ENCODE results near the gene HACL1.
A peak's percentile ranks its signal among the peaks of the same experiment; 100 is the strongest.
"Not testable (repeated sequence)": the region's sequence is repeated elsewhere in the genome, so short reads cannot be mapped to it uniquely, and the experiment has no call there.

HACL1 gene

GRCh38 chr3:15629860-15630597 is 28.7 kb upstream of the HACL1 start:
- DNase-seq (ENCODE audit: low read depth, low spot score), result peak; percentile 22

- DNase-seq (ENCODE audit: low read depth, low spot score), result no peak
Observed at GRCh38 chr3:15628967-15629366, 27.6 kb upstream of the HACL1 start.

- no peak for DNase-seq (ENCODE audit: low read depth, low spot score)
Observed at GRCh38 chr3:15623535-15624440, 22.4 kb upstream of the HACL1 start.

GRCh38 chr3:15619659-15620464 is 18.5 kb upstream of the HACL1 start:
- not testable (repeated sequence) for DNase-seq (ENCODE audit: low read depth, low spot score)

GRCh38 chr3:15616053-15616452 is 14.7 kb upstream of the HACL1 start:
- DNase-seq (ENCODE audit: low read depth, low spot score), result no peak

- DNase-seq (ENCODE audit: low read depth, low spot score), result no peak
Observed at GRCh38 chr3:15614958-15615357, 13.6 kb upstream of the HACL1 start.

GRCh38 chr3:15612001-15612400 is 10.6 kb upstream of the HACL1 start:
- no peak for DNase-seq (ENCODE audit: low read depth, low spot score)

- DNase-seq (ENCODE audit: low read depth, low spot score), result no peak
Observed at GRCh38 chr3:15611018-15611417, 9.6 kb upstream of the HACL1 start.

- no peak for DNase-seq (ENCODE audit: low read depth, low spot score)
Observed at GRCh38 chr3:15610082-15610759, 8.9 kb upstream of the HACL1 start.

- DNase-seq (ENCODE audit: low read depth, low spot score), result no peak
Observed at GRCh38 chr3:15606434-15606891, 5.1 kb upstream of the HACL1 start.

GRCh38 chr3:15604584-15604983 is 3.2 kb upstream of the HACL1 start:
- DNase-seq (ENCODE audit: low read depth, low spot score), result not testable (repeated sequence)

- not testable (repeated sequence) for DNase-seq (ENCODE audit: low read depth, low spot score)
Observed at GRCh38 chr3:15602816-15603215, 1.4 kb upstream of the HACL1 start.

- DNase-seq (ENCODE audit: low read depth, low spot score), result no peak
Observed at GRCh38 chr3:15602146-15602536, 772 bp upstream of the HACL1 start.

- DNase-seq (ENCODE audit: low read depth, low spot score), result no peak
Observed at GRCh38 chr3:15601046-15601398, 347 bp downstream of the HACL1 start.

GRCh38 chr3:15595955-15596354 is 5.4 kb downstream of the HACL1 start:
- DNase-seq (ENCODE audit: low read depth, low spot score), result no peak

- no peak for DNase-seq (ENCODE audit: low read depth, low spot score)
Observed at GRCh38 chr3:15592968-15593367, 8.4 kb downstream of the HACL1 start.

GRCh38 chr3:15591928-15592327 is 9.4 kb downstream of the HACL1 start:
- no peak for DNase-seq (ENCODE audit: low read depth, low spot score)

GRCh38 chr3:15591242-15591641 is 10.1 kb downstream of the HACL1 start:
- DNase-seq (ENCODE audit: low read depth, low spot score), result no peak

- DNase-seq (ENCODE audit: low read depth, low spot score), result no peak
Observed at GRCh38 chr3:15585111-15585845, 16.1 kb downstream of the HACL1 start.

GRCh38 chr3:15581471-15582394 is 19.6 kb downstream of the HACL1 start:
- DNase-seq (ENCODE audit: low read depth, low spot score), result no peak

All from activated naive CD8-positive, alpha-beta T cell treated with anti-CD3 and anti-CD28 coated beads, Interleukin-2, amount 50 U/mL, for 16 hours (primary cell).